HG03159 (cell line): ENCODE data around the gene NDST4.

ENCODE experiments used
- ATAC-seq: cut with Tn5 transposase; IDR thresholded peaks from one replicate; pipeline ENCODE4 v1.9.1; 2021; ENCODE audit warnings: mild to moderate bottlenecking, moderate library complexity; ENCODE audit not compliant: unreplicated experiment

NDST4 gene

DNA sequence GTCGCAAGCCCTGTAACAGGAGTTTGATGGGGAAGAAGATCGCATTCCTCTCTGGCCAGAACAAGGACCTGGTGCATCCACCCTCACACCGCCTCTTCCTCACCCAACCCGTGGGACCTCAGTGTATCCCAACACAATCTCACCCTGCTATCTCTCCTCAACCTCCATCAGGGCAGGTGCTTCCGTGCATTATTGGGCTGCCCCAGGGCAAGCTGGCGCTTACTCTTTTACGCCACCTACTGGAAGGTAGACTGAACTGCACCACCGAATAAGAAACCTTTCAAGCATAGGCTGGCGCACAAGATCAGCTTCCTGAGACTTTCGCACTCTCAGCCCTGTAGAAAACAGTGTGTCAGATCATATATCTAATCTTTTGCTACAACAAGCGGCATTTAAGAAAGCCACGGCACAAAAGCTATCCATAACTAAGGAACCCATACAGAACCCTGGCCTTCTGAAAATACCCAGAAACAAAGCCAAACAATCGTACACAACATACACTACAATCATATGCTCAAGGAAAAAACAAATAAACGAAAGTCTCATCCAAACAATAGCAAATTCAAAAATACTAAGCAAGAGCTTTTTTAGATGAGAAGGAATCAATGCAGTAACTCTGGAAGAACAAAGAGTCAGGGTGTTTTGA lies 305.5 kb downstream of the NDST4 start:
- peak; percentile 99 for ATAC-seq

- ATAC-seq, result peak; percentile 27
Measured at GRCh38 chr4:114807357-114807756, 306.1 kb downstream of the NDST4 start.

DNA sequence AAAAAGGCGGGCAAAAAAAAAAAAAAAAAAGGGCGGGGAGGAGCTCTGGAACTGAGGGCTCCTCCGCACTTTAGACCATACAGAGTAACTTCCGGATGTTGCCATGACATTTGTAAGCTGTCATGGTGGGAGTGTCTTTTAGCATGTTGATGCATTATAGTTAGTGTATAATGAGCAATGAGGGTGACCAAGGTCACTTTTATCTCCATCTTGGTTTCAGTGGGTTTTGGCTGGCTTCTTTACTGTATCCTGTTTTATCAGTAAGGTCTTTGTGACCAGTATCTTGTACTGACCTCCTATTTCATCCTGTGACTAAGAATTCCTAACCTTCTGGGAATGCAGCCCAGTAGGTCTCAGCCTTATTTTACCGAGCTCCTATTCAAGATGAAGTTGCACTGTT lies 321.4 kb downstream of the NDST4 start:
- ATAC-seq, result no peak

DNA sequence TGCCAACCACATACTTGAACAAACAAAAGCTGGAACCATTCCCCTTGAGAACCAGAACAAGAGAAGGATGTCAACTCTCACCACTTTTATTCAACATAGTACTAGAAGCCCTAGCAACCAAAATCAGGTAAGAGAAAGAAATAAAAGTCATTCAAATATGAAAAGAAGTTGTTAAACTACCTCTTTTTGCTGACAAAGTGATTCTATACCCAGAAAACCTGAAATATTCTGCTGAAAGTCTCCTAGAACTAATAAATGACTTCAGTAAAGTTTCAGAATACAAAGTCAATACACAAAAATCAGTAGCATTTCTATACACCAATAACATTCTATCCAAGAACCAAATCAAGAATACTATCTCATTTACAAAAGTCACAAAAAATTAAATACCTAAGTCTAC lies 327.9 kb downstream of the NDST4 start:
- ATAC-seq, result no peak

- no peak for ATAC-seq
Measured at GRCh38 chr4:114783215-114783595, 330.2 kb downstream of the NDST4 start.

DNA sequence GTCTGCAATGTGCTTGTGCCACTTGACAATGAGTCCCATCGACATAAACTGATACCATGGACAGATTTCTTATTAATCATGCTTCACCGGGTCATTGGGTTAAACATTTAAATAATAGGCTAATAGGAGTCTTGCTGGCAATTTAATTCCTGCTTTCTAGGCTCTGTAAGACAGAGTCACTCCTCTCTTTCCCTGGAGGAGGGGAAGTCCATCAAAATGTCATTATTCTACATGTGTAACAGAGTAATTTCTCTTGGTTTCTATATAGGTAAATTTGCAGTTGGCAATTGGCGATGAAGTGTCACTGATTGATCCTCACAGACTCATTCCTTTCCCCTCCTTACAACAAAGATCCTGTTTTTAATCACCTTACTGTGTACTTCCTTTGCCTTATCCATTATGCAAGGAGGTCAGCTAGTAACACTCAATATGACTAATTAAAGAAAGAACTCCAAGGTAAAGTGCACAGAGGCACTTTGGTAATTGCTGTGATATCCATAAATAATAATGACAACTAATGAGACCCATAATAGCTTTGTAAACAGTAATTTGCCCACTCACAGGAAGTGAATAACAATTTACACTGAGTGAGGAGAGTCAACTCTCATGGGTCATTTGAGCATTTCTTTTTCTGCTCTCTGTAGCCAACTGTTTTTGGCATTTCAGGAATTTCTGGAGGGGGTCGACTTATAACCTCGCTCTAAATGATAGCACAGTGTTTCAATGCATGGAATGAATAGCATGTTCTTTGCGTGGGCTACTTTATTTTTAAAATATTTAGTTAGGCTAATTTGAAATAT lies 330.8 kb downstream of the NDST4 start:
- no peak for ATAC-seq

DNA sequence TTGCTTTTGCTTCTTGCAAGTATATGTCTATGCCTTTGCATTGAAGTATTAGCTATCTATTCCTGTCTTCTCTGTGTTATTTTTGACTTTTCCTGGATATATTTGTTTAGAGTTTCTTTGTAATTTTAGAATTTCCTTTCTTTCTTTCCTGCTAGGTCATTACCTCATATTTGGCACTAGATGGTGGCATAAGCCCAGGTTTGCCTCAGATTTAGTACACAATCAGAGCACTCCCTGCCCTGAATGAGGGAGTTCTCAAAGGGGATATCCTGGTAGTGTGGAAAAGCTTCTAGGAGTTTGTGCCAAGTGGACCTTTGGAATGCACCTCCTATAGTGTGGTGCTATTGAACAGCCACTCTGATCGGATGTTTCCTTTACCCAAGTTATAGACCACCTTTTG lies 333.2 kb downstream of the NDST4 start:
- peak; percentile 49 for ATAC-seq
